Pancreas (tissue), 10 donors: Measurements from ENCODE around the gene MAP2K1. TPM values are rescaled to one million over a fixed set of nuclear protein-coding genes. Genes with fewer than 3 reads are reported as not detected.

Source experiments
- ATAC-seq, 4 donors: fragments of 200-7000 bp; cut with Tn5 transposase; one replicate each; pipeline versions ENCODE4 v1.8.0 to v1.9.1; 2020; ENCODE audit warnings: mild to moderate bottlenecking in 4 of 4, moderate library complexity in 4 of 4
- DNase-seq, 6 donors: peaks; one replicate each; pipeline ENCODE4 v3.0.0-alpha.2; 2020
- FAIRE-seq: peaks from 2 replicates; lab custom pipeline; 2012; peaks lifted over from hg19 to GRCh38; lab: Jason Lieb, UNC
- H3K27ac ChIP-seq, 4 donors: fragments of 200-600 bp; sonication (generic); 1 replicate in 3 of 4; 2 replicates in 1 of 4; pipeline versions ENCODE4 v1.5.0 to v1.8.0; 2020
- H3K27me3 ChIP-seq, 4 donors: fragments of 200-600 bp; one replicate each; pipeline ENCODE4 v1.8.0; 2021
- H3K36me3 ChIP-seq, 3 donors: fragments of 200-600 bp; sonication (generic) in 1 of 3; one replicate each; pipeline versions ENCODE4 v1.5.0 to v1.8.0; 2020 to 2021
- H3K4me1 ChIP-seq, 3 donors: fragments of 200-600 bp; one replicate each; pipeline ENCODE4 v1.8.0; 2021
- H3K4me3 ChIP-seq, 4 donors: fragments of 200-600 bp; sonication (generic) in 2 of 4; one replicate each; pipeline versions ENCODE4 v1.5.0 to v1.8.0; 2020 to 2021
- H3K9me3 ChIP-seq, 4 donors: fragments of 200-600 bp; one replicate each; pipeline ENCODE4 v1.8.0; 2021
- CTCF ChIP-seq, 4 donors: fragments of 200-600 bp; sonication (generic) in 3 of 4; IDR thresholded peaks; one replicate each; pipeline versions ENCODE4 v1.5.0 to v1.8.0; 2021; ENCODE audit warnings: antibody characterized with exemption in 4 of 4
- WGBS, 2 donors: extraction: QIAGEN DNeasy Blood & Tissue Kit; methylation state at CpG; one replicate each; pipeline ENCODE4 v1.1.7; 2013; 5-methylcytosine and 5-hydroxymethylcytosine counted together
- intact Hi-C, 3 donors: fragments of 100-400 bp; cut with DNase I; formaldehyde crosslinking; loops; one replicate each; pipeline versions ENCODE4 v1.11.1 to v1.14.2; 2022
- polyA plus RNA-seq, 2 donors: library from polyadenylated mRNA; stranded (reverse); fragments of 200-250 nt; gene quantifications; one replicate each; pipeline ENCODE4 v1.2.3, GENCODE V29; 2013
- total RNA-seq, 6 donors: library from RNA; stranded (reverse); fragmentation: NEBNext Ultra II Directional in 4 of 6; extraction: Animal tissue kit (Norgen Biotek cat#: 25700) in 4 of 6; gene quantifications; one replicate each; pipeline versions ENCODE4 v1.2.1 to v1.2.4, GENCODE V29; 2021 to 2023
- donor health status: healthy with polysubstance abuse.
- donor health status: DM: no; HTN: no; CAD: no; lungs with moderate emphysema.
- donor health status: DM: no; HTN: no; CAD: no.
- donor health status: control.
- donor health status: control.
- donor health status: Bipolar disorder and iron deficiency.
- donor health status: DM: yes; HTN: yes; CAD: no.
- donor health status: DM: no; HTN: no; CAD: no.
- donor health status: DM: no; HTN: no; CAD: no.
- donor health status: DM: yes; HTN: yes; CAD: no.

The MAP2K1 gene
- total and polyA plus RNA-seq, 8 donors, result 7.6 to 23.3 (median 16.4) TPM

- FAIRE-seq, result no peak
- TF ChIP-seq CTCF (IDR thresholded peaks at IDR 0.05), result no peak
- no peak overlapping the region for H3K4me3 ChIP-seq
- no peaks in the 10 kb centered on the region for H3K4me1 ChIP-seq
- no peak for DNase-seq
- no peak for ATAC-seq
- H3K9me3 ChIP-seq, result no peaks in the 10 kb centered on the region
- 100% methylated on average over 1 of the region's 1 CpG for WGBS, 2 donors
- no peak overlapping the region for H3K27ac ChIP-seq
- no peaks in the 10 kb centered on the region for H3K36me3 ChIP-seq
- intact Hi-C loops, result no loop called here
- H3K27me3 ChIP-seq, result no peaks in the 10 kb centered on the region
Observed at GRCh38 chr15:66394915-66395314, 8.2 kb downstream of the MAP2K1 start.

GRCh38 chr15:66399276-66399675 lies 12.6 kb downstream of the MAP2K1 start:
- no peak for TF ChIP-seq CTCF (IDR thresholded peaks at IDR 0.05)
- H3K27ac ChIP-seq, result no peak overlapping the region
- no peaks in the 10 kb centered on the region for H3K27me3 ChIP-seq
- no peaks in the 10 kb centered on the region for H3K36me3 ChIP-seq
- H3K4me1 ChIP-seq, result peaks cover 0 to 12% (median 4%) of the 10 kb centered on the region in 3 donors
- intact Hi-C loops, result no loop called here
- DNase-seq (no peak), FAIRE-seq (no peak), ATAC-seq (no peak)
- WGBS, 2 donors, result 93 to 95% methylated on average over 8 of the region's 8 CpGs
- H3K4me3 ChIP-seq, result no peak overlapping the region
- no peaks in the 10 kb centered on the region for H3K9me3 ChIP-seq

- no peak overlapping the region for H3K27ac ChIP-seq
- intact Hi-C loops, result no loop called here
- FAIRE-seq (no peak), DNase-seq (no peak), ATAC-seq (no peak)
- H3K36me3 ChIP-seq, result no peaks in the 10 kb centered on the region
- no peak for TF ChIP-seq CTCF (IDR thresholded peaks at IDR 0.05)
- H3K9me3 ChIP-seq, result no peaks in the 10 kb centered on the region
- no peak overlapping the region for H3K4me3 ChIP-seq
- H3K27me3 ChIP-seq, result no peaks in the 10 kb centered on the region
- 73 to 77% methylated on average over 3 of the region's 3 CpGs for WGBS, 2 donors
- peaks cover 0 to 12% (median 4%) of the 10 kb centered on the region in 3 donors for H3K4me1 ChIP-seq
Observed at GRCh38 chr15:66400351-66400774, 13.7 kb downstream of the MAP2K1 start.

- H3K27ac ChIP-seq, result no peak overlapping the region
- FAIRE-seq (no peak), DNase-seq (no peak), ATAC-seq (no peak)
- no peaks in the 10 kb centered on the region for H3K36me3 ChIP-seq
- no peak for TF ChIP-seq CTCF (IDR thresholded peaks at IDR 0.05)
- no peaks in the 10 kb centered on the region for H3K27me3 ChIP-seq
- H3K4me1 ChIP-seq, result peaks cover 0 to 12% (median 4%) of the 10 kb centered on the region in 3 donors
- intact Hi-C loops, result no loop called here
- no peak overlapping the region for H3K4me3 ChIP-seq
- no peaks in the 10 kb centered on the region for H3K9me3 ChIP-seq
- WGBS, 2 donors, result 86 to 89% methylated on average over 8 of the region's 8 CpGs
Observed at GRCh38 chr15:66401130-66402021, 14.7 kb downstream of the MAP2K1 start.

GRCh38 chr15:66402761-66403284 lies 16.1 kb downstream of the MAP2K1 start:
- intact Hi-C loops, result no loop called here
- ATAC-seq (no peak), FAIRE-seq (no peak), DNase-seq (no peak)
- Histone ChIP-seq H3K4me1 (peaks cover 0 to 12% (median 4%) of the 10 kb centered on the region in 3 donors), H3K27me3 (no peaks in the 10 kb centered on the region), H3K36me3 (no peaks in the 10 kb centered on the region), H3K4me3 (no peak overlapping the region), H3K27ac (no peak overlapping the region), H3K9me3 (no peaks in the 10 kb centered on the region)
- WGBS, 2 donors, result 84 to 90% methylated on average over 3 of the region's 3 CpGs
- no peak for TF ChIP-seq CTCF (IDR thresholded peaks at IDR 0.05)
